ENCODE results near the gene LRP8.
A peak's percentile ranks its signal among the peaks of the same experiment; 100 is the strongest.
"Not testable (repeated sequence)": the region's sequence is repeated elsewhere in the genome, so short reads cannot be mapped to it uniquely, and the experiment has no call there.

The LRP8 gene

DNA sequence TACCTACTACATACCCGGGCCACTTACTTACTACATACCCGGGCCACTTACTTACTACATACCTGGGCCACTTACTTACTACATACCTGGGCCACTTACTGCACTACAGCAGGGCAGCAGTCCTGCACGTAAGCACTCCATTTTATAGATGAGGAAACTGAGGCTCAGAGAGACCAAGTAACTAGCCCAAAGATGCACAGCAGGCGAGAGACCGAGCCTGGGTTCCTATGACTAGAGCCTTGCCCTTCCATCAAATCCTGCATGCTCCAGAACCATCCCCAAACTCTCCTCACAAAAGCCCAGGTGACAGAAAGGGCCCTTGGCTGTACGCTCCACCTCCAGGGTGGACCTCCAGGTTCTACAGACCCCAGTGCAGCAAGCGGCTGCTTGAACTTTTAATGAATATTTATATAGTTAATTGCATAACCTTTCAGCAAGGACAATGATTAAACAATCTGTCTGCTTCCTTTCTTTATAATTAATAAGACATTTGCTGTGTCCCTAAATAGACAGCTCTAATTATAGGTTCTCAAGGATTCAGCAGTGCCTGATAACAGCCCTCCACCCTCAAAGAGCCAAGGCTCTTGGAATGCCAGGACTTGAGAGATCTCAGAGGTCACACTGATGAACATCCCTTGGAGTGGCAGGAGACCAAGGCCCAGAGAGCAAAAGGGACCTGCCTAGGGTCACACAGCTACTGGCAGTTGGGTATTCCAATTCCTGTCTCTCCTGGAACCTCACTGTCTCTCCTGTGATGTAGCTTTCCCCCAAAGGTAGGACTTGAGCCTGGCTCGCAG lies 43.4 kb downstream of the LRP8 start:
- no peak for DNase-seq
- Histone ChIP-seq H3K27me3 (no peaks in the 10 kb centered on the region), H3K9me3 (no peaks in the 10 kb centered on the region), H3K4me3 (ENCODE audit: low read depth, low read length) (no peak overlapping the region), H3K36me3 (peaks cover 6% of the 10 kb centered on the region; the same call in 1 of the 2 replicates), H3K4me1 (peaks cover 5% of the 10 kb centered on the region; the same call in 1 of the 2 replicates)
- TF ChIP-seq, protein P1, sequence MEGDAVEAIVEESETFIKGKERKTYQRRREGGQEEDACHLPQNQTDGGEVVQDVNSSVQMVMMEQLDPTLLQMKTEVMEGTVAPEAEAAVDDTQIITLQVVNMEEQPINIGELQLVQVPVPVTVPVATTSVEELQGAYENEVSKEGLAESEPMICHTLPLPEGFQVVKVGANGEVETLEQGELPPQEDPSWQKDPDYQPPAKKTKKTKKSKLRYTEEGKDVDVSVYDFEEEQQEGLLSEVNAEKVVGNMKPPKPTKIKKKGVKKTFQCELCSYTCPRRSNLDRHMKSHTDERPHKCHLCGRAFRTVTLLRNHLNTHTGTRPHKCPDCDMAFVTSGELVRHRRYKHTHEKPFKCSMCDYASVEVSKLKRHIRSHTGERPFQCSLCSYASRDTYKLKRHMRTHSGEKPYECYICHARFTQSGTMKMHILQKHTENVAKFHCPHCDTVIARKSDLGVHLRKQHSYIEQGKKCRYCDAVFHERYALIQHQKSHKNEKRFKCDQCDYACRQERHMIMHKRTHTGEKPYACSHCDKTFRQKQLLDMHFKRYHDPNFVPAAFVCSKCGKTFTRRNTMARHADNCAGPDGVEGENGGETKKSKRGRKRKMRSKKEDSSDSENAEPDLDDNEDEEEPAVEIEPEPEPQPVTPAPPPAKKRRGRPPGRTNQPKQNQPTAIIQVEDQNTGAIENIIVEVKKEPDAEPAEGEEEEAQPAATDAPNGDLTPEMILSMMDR (IDR thresholded peaks at IDR 0.05; ENCODE audit: low read depth, low read length) = no peak

DNA sequence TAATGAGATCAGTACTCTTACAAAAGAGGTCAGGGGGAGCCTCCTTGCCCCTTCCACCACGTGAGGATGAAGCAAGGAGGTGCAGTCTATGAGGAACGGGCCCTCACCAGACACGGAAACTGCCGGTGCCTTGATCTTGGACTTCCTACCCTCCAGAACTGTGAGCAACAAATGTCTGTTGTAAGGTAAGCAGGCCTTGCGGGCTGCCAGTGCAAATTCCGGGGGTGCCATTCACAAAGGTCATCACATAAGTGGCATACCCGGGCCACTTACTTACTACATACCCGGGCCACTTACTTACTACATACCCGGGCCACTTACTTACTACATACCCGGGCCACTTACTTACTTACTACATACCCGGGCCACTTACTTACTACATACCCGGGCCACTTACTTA lies 44.7 kb downstream of the LRP8 start:
- not testable (repeated sequence) for DNase-seq, H3K9me3 ChIP-seq, H3K36me3 ChIP-seq

DNA sequence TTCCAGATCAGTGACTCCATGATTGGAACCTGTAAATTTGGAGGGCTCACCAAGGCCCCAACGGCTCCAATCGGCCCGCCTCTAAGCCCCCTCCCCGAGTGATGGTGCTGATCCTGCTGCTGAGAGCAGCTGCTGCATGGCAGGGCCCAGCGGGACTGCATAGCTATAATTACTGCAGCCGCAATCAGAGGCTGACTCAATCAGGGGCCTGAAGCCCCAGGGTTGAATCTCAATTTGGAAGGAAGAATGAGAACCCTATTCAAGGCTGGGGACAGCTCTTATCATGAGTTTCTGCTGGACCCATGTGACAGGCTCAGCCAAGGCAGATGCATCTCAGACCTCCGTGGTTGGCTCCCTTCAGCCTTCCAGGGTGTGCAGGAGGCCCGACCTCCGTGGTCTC lies 46.7 kb downstream of the LRP8 start:
- TF ChIP-seq, protein P1 (IDR thresholded peaks at IDR 0.05; ENCODE audit: low read depth, low read length) = no peak
- Histone ChIP-seq H3K4me3 (ENCODE audit: low read depth, low read length) (no peak overlapping the region), H3K27me3 (no peaks in the 10 kb centered on the region), H3K4me1 (no peaks in the 10 kb centered on the region), H3K9me3 (no peaks in the 10 kb centered on the region), H3K36me3 (peaks cover 6% of the 10 kb centered on the region)
- DNase-seq = no peak

More for the DNA sequence above, 44.7 kb downstream of the LRP8 start:
- H3K27me3 ChIP-seq; H3K4me1 ChIP-seq; H3K4me3 ChIP-seq (ENCODE audit: low read depth, low read length): not testable (repeated sequence)

DNA sequence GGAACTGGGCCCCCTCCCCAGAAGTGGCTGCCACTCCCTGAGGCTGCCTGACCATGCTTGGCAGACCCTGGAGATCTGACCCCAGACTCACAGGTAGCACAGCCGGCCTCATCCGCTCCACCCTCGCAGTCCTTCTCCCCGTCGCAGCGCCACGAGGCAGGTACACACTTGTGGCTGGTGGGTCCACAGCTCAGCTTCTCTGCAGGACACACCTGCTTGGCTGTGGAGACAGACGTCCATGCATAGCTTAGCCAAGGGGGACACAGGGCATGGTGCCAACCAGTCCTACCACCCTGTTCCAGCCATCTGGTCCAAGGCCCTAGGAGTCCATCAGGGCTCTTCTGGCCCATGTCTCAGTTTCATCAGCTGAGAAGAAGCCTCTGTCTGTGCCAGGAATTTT lies 47.4 kb downstream of the LRP8 start:
- Histone ChIP-seq H3K4me3 (ENCODE audit: low read depth, low read length) (no peak overlapping the region), H3K36me3 (peaks cover 6% of the 10 kb centered on the region), H3K27me3 (no peaks in the 10 kb centered on the region), H3K4me1 (no peaks in the 10 kb centered on the region), H3K9me3 (no peaks in the 10 kb centered on the region)
- TF ChIP-seq, protein P1 (IDR thresholded peaks at IDR 0.05; ENCODE audit: low read depth, low read length) = no peak
- DNase-seq = no peak

DNA sequence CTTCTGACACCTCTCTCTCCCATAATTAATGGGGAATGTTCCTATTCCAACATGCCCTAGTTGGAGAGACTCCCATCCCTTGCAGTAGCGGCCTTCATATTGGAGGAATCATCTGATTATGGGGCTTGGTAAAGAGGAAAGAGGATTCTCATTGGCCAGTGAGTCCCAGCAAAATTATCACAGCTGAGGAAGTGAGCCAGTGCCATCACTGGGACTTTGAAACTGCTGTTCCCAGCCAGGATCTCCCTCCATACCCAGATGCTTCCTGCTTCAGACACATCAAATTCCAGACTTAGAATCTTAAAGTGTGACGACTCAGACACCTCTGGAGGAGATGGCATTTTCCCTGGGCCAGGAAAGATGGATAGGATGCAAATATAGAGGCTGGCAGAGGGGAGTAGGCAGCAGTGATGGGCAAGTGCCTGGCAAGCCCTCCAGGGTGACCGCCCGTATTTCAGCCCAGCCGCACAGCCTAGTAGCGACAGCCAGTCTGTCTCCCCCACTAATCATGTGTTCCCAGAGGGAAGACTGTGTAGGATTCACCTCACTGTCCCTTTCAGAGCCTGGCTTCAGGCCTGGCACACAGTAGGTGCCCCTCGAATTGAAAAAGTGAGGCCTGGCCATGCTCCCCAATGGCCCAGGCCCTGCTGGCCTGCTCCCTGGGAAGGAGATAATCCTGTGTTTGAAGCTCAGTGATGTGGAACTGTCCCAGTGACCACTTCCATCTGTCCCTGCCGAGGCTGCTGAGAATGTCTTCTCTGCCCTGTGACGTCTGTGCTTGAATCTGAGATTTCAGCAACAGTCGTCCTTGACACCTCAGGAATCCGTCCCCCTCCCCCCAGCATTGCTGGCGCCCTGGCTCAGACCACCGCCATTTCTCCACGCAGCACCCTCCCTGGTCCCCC lies 48.3 kb downstream of the LRP8 start:
- Histone ChIP-seq H3K4me1 (no peaks in the 10 kb centered on the region), H3K36me3 (peaks cover 2% of the 10 kb centered on the region)
- TF ChIP-seq, protein P1 (IDR thresholded peaks at IDR 0.05; ENCODE audit: low read depth, low read length) = no peak

DNA sequence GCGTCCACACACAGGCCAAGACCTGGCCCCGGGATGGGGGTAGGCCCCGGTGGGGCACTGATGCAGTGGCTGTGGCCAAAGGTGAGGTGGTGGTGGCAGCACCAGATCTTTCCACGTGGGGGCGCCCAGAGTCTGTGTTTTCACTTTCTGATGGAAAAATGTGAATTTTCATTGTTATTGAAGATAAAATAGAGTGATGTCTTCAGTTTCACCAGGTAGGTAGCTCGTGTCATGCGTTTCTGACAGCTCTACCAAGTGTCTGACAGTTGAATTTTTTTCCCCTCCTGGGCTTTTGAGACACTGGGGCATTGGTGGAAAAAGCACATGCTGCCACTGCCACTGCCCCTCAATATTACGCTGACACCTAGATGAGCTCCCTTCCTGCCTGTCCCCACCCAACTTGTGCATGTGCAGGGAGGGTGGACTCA lies 49.6 kb downstream of the LRP8 start:
- peak; percentile 52 for DNase-seq

More for the DNA sequence above, 48.3 kb downstream of the LRP8 start:
- H3K4me3 ChIP-seq (ENCODE audit: low read depth, low read length) = no peak overlapping the region
- no peaks in the 10 kb centered on the region for H3K27me3 ChIP-seq
- H3K9me3 ChIP-seq = no peaks in the 10 kb centered on the region
- DNase-seq = no peak

More for the DNA sequence above, 49.6 kb downstream of the LRP8 start:
- H3K4me3 ChIP-seq (ENCODE audit: low read depth, low read length) = no peak overlapping the region
- H3K4me1 ChIP-seq = no peaks in the 10 kb centered on the region
- H3K36me3 ChIP-seq = no peaks in the 10 kb centered on the region; the same call in none of the 2 replicates
- TF ChIP-seq, protein P1 (IDR thresholded peaks at IDR 0.05; ENCODE audit: low read depth, low read length) = peak; percentile 71
- H3K27me3 ChIP-seq = no peaks in the 10 kb centered on the region
- H3K9me3 ChIP-seq = no peaks in the 10 kb centered on the region

Measured in BE2C (cell line).